Activated naive CD4-positive, alpha-beta T cell treated with anti-CD3 and anti-CD28 coated beads, Interleukin-2, amount 50 U/mL, for 16 hours (primary cell): ENCODE data around the gene PTCD1.
"Not testable (repeated sequence)": the region's sequence is repeated elsewhere in the genome, so short reads cannot be mapped to it uniquely, and the experiment has no call there.

Experiments
- DNase-seq: peaks from one replicate; pipeline ENCODE4 v3.0.0-alpha.2; 2020

The PTCD1 gene

GRCh38 chr7:99449326-99449725 is 10.7 kb upstream of the PTCD1 start:
- DNase-seq: no peak

DNA sequence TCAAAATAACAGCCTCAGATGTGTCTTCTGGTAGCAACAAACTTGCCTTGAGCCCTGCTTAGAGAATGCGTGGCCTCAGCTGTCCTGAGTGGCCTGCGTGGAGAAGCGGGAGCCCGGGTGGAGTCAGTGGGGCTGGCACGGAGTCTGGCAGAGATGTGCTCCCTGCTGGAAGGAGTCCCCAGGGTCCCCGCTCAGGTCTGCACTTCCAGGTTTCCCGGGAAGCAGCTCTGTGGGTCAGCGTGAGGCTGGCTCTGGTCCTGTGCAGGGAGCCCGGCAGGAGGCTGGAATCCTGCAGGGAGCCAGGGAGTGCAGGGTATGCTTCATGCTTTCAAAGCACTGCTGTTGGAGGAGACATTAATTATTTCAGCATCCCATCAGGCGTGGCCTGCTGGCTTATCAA is 10.3 kb upstream of the PTCD1 start:
- no peak for DNase-seq

GRCh38 chr7:99447943-99448342 is 9.3 kb upstream of the PTCD1 start:
- DNase-seq: no peak

DNA sequence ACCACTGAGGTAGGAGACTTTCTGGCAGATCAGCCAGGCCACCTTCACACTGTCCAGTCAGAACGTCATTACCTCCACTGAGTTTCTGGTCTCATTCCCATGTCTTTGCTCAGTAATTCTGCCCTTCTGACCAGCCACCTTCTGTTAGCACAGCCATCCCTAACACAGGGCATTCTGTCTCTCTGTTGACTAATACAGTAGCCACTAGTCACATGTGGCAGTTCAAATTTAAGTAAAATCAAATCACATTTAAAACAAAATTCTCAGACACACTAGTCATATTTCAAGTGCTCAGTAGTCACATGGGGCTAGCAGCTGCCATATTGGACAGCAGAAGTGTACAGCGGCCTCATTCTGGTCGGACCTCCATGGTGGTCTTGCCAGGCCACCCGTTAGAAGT is 7.5 kb upstream of the PTCD1 start:
- DNase-seq: no peak

GRCh38 chr7:99440195-99440594 is 1.6 kb upstream of the PTCD1 start:
- DNase-seq: no peak

DNA sequence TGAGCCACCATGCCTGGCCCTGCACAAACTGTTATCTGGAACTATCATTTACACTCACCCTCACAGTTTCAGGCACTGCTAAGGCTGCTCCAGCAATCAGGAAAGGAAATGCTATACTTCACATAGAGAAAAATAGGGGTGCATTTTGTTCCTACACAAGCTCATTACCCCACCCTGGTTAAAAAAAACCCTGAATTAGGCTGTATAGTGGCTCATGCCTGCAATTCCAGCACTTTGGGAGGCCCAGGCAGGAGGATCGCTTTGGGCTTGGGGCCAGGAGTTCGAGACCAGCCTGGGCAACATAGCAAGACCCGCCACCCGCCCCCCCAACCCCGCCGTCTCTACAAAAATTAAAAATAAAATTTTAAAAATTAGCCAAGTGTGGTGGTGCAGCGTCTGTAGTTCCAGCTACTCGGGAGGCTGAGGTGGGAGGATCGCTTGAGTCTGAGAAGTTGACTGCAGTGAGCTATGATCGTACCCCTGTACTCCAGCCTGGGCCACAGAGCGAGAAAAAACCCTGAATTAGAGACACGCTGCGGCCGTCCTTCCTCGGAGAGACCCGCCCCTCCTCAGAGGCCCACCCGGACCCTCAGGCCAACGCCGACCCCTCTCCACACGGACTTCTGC is 539 bp downstream of the PTCD1 start:
- DNase-seq: no peak

DNA sequence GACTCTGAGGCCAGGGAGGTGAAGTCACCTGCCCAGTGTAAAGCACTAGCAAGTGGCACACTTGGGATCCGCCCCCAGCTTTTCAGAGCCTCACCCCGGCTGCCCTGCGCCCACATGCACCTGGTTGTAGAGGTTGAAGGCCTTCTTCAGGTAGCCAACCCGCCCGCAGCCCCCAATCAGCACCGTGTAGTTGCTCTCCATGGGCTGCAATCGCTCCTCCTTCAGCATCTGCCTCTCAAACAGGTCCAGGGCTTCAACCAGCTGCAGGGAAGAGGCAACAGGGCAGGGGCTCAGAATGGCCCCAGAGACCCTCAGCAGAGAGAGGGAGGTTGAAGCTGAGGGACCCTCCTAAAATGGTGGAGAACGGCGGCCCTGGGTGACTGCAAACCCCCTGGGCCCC is 5.4 kb downstream of the PTCD1 start:
- no peak for DNase-seq

GRCh38 chr7:99431756-99432540 is 6.7 kb downstream of the PTCD1 start:
- not testable (repeated sequence) for DNase-seq

DNA sequence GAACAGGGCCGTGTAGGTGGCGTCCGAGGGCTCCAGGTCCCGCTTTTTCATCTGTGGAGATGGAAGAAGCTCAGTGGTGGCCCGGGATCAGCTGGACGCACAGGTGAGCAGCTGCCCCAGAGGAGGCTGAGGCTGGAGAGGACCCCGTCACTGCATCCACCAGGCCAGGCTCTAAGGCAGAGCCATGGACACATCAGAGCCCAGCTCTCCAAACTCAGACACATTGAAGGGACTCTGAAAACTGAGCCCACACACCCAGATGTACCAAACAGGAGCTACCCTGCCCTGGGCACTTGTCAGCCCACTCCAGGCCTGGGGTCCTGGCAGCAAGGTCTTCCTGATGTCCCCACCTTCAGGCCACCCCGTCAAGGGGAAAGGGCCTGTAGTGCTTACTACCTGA is 8.8 kb downstream of the PTCD1 start:
- DNase-seq: no peak

- DNase-seq: no peak
Measured at GRCh38 chr7:99428972-99429566, 9.5 kb downstream of the PTCD1 start.

GRCh38 chr7:99424932-99425730 is 13.5 kb downstream of the PTCD1 start:
- no peak for DNase-seq

DNA sequence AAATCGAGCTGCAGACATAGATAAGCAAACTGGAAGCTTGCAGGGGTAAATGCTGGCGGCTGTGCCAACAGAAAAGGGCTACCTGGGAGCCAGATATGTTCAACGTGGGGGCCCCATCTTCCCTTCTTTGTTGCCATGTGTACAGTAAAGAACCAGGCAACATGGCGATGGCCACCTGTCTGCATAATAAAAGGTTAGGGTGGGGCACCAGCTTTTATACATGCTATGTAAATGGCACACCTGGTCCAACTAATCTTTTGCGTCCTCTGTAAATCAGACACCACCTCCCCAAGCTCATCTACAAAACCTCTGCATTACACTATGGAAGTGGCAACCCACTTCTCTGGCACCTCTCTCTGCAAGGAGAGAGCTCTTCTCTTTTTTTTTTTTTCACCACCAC is 16.0 kb downstream of the PTCD1 start:
- DNase-seq: no peak

- no peak for DNase-seq
Measured at GRCh38 chr7:99422186-99422585, 16.4 kb downstream of the PTCD1 start.

GRCh38 chr7:99420986-99421385 is 17.6 kb downstream of the PTCD1 start:
- DNase-seq: no peak

DNA sequence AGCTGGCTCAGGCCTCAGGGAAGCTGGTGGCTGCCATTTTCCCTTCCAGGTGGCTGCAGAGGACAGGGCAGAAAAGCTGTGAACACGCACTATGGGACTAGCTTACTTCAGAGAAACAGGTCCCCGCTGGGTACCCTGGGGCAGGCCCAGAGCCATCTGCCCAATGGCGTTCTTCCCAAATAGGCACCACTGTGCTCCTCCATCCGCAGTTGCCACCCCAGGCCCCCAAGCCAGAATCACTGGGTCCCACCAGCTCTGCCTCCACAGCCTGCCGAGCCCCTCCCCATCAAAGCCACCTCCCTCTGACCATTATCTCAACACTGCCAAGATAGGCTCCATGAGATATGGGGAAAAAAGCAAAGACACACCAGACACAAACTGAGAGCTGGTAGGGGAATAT is 18.4 kb downstream of the PTCD1 start:
- no peak for DNase-seq

- DNase-seq: no peak
Measured at GRCh38 chr7:99419323-99420021, 19.1 kb downstream of the PTCD1 start.

DNA sequence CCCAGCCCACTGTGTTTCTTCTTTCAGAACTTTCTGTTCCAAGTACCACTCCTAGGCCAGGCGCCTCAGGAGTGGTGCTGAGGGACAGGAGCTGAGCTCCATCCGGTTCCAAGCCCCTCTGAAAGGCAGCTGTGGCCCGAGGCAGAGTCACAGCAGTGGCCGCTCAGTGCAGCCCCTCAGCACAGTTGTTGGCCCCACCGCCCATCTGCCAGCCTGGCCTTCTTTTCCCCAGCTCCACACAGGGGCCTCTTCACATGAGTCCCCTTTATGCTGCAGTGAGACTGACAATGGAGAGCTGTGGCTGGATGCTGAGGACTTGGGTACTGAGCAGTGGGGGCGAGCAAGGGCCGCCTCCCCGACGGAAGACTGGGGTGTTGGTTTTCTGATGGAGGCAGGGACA is 20.3 kb downstream of the PTCD1 start:
- no peak for DNase-seq

- DNase-seq: not testable (repeated sequence)
Measured at GRCh38 chr7:99415513-99416127, 23.0 kb downstream of the PTCD1 start.

GRCh38 chr7:99410635-99411034 is 28.0 kb downstream of the PTCD1 start:
- DNase-seq: no peak

DNA sequence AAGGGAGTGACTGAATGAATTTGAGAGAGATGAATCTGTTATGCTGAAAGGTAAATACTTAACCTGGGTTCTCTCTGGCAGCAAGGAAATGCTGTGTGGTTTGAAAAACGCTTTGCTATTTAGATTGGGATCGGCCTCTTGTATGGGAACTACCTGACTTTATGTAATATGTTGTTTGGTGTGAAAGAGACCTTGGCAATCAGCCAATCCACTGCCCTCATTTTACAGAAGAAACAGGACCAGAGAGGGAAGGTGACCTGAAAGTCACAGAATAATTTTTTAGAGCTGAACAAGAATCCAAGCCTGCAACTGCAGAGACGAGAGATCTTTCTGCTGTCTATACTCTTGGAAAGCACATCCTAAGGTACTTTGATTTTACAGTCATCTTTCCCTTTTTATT is 28.8 kb downstream of the PTCD1 start:
- no peak for DNase-seq

DNA sequence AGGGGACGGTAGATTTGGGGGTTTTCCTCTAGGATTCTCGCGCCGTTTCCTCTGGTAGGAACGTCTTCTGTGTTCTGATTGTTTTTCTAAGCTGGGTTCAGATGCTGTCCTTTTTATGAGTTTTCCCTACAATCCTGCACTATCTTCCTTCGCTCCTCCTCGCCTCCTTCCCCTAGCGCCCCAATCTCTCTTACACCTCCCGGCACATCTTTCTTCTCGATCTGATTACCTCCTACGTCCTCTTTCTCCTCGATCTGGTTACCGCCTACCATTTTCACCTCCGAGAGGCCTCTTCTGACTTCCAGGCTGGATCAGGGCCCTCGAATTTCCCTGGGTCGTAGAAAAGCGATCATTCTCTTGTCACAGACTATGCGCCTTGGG is 29.4 kb downstream of the PTCD1 start:
- DNase-seq: no peak
